H7 (cell line): ENCODE results near the gene TENM4. TPM values are rescaled to one million over a fixed set of nuclear protein-coding genes. Genes with fewer than 3 reads are reported as not detected.

Experiments
- DNase-seq: peaks from one replicate; pipeline ENCODE4 v3.0.0; 2012
- H3K27me3 ChIP-seq: 2 replicates; pipeline ENCODE4 v1.6.0; 2011; ENCODE audit warnings: mild to moderate bottlenecking, low read length; ENCODE audit not compliant: control insufficient read depth, insufficient read depth
- H3K36me3 ChIP-seq: replicated peaks from 2 replicates; pipeline ENCODE4 v1.5.1; 2011; ENCODE audit warnings: low read length; ENCODE audit not compliant: control insufficient read depth, insufficient read depth
- H3K4me3 ChIP-seq: 2 replicates; pipeline ENCODE4 v1.5.1; 2011; ENCODE audit warnings: low read depth, mild to moderate bottlenecking, control low read depth, low read length, moderate library complexity; ENCODE audit not compliant: insufficient read depth
- total RNA-seq: library from RNA; depleted of rRNA; stranded (reverse); fragments of >200 nt; shearing (Covaris generic); gene quantifications from 2 replicates; pipeline ENCODE4 v1.2.3, GENCODE V29; 2014

The TENM4 gene
- total RNA-seq, 1 experiment from 2014 or later, result 29.6 TPM

DNA sequence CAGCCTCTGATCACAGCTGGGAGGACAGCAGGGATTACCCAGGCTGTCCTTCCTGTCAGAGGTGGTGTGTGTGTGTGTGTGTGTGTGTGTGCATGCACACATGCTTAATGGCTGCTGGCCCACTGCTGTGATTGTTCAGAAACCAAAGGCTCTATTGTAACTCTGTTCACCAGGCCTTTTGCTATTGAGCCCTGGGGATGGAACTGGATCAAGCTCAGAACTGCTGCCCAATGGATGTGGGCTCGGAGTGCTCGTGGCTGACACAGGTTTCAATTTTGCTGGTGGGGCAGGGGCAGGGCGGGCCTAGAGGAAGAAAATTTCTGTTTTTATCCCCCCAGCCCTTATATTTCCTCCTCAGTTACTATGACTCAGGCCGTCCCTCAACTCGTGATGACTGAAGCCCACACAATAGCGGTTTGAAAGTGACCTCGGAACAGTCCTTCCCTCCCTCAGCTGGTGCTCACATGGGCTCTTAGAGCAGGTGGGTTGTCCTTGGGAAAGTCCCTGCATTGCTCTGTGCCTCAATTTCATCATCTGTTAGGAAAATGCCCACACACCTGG lies 359.3 kb downstream of the TENM4 start:
- Histone ChIP-seq H3K27me3 (no peaks in the 10 kb centered on the region), H3K36me3 (no peaks in the 10 kb centered on the region), H3K4me3 (no peak overlapping the region)
- no peak for DNase-seq

DNA sequence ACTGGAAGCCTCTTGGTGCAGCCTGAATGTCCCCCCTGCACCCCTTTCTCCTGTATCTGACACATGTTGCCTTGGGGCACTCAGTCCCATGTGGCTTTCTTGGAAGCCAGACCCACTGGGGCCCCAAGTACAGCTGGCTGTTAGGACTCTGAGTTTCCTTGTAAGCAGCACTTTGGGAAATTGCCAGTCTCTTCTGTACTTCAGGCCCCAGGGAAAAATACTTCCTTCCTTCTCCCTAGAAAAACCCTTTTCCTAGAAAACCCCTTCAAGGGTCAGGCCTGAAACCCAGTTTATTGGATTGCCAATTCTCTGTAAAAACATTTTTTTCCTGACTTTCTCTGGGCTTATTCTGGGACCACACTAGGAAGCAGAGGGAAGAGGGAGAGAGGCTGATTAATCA lies 360.3 kb downstream of the TENM4 start:
- DNase-seq, result no peak
- no peaks in the 10 kb centered on the region for H3K36me3 ChIP-seq
- no peak overlapping the region for H3K4me3 ChIP-seq
- H3K27me3 ChIP-seq, result no peaks in the 10 kb centered on the region

DNA sequence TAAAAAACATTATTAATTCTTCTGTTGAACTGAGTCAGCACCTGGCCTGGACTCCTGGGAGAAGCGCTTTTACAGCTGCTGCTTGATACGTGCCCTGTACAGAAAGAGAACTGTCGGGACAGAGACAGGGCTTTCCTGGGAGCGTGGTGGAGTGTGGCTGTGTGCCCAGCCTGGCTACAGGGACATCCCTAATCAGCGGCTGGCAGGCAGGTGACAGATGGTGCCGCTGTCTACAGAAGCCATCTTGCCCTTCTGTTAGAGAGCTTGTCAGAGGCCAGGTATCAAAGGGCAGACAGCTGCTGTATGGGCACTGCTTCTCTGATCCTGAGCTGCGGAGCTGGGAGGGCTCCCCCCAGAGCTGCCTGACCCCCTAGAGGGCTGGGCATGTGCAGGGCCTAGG lies 361.8 kb downstream of the TENM4 start:
- no peak for DNase-seq
- no peaks in the 10 kb centered on the region for H3K36me3 ChIP-seq
- no peak overlapping the region for H3K4me3 ChIP-seq
- no peaks in the 10 kb centered on the region for H3K27me3 ChIP-seq

DNA sequence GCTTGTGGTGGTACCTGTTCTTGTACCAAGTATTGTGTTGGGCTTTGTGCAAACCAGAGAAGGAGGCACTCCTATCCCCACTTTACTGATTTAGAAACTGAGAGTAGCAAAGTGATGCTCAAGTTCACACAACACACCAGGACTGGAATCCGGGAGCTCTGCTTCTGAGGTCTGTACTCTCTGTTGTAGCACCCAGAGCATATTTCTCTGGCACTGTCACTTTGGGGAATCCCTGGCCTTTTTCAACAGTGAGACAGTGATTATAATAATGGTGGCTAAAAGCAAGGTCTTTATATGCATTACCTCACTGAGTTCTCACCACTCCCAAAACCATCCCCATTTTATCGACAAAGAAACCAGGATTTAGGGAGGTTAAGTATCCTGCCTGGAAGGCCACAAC lies 362.4 kb downstream of the TENM4 start:
- no peak overlapping the region for H3K4me3 ChIP-seq
- DNase-seq, result no peak
- H3K27me3 ChIP-seq, result no peaks in the 10 kb centered on the region
- no peaks in the 10 kb centered on the region for H3K36me3 ChIP-seq

DNA sequence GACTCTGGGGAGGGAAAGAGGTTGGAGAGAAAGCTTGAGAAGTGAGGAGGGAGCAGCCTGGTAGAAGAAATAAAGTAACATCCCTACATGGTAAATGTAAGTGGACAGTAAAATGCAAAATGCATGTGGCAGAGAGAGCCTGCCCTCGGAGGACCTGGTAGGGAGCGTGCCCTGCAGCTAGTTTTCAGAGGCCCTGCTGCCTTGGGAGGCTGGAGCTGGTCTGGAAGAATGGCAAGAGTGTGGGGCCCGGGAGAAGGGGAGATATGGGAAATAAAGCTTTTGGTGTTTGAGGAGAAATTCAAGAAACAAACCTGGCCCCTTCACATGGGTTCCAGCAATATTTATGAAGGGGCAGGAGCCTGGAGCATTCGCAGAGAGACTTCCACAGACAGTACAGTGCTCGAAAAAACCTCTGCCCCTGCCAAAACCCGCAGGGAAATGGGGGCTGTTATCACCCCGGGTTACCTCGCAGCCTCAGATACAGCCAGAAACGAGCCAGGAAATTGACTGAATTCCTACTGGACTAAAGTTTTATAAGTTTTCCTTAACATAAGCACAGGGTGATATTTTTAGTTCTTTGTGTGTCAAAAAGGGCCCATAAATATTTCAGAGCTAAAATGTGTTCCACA lies 363.0 kb downstream of the TENM4 start:
- H3K4me3 ChIP-seq, result no peak overlapping the region
- H3K36me3 ChIP-seq, result no peaks in the 10 kb centered on the region
- DNase-seq, result no peak
- H3K27me3 ChIP-seq, result no peaks in the 10 kb centered on the region

DNA sequence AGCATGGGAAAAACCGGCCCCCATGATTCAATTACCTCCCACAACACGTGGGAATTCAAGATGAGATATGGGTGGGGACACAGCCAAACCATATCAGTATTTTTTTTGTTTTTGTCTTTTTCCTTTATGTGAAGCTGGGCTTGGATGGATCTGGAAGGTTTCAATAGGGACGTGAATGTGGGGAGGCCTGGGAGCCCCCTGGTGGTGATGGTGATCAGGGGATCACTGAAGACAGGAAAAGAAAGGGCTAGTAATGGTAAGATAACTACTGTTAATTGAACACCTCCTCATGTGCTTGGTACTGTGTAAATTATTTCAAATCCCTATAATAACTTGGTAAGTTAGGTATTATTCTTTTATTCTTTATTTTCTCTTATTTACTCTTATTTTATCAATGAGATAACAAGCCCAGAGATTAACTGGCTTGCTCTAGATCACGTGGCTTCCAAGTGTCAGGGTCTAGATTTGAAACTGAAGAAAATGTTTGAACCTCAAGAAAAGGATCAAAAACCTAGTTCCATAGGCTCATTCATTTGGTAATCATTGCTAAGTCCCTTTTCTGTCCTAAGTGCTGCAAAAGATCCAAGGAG lies 364.2 kb downstream of the TENM4 start:
- no peaks in the 10 kb centered on the region for H3K27me3 ChIP-seq
- peak; percentile 74 for DNase-seq
- no peaks in the 10 kb centered on the region for H3K36me3 ChIP-seq
- no peak overlapping the region for H3K4me3 ChIP-seq

DNA sequence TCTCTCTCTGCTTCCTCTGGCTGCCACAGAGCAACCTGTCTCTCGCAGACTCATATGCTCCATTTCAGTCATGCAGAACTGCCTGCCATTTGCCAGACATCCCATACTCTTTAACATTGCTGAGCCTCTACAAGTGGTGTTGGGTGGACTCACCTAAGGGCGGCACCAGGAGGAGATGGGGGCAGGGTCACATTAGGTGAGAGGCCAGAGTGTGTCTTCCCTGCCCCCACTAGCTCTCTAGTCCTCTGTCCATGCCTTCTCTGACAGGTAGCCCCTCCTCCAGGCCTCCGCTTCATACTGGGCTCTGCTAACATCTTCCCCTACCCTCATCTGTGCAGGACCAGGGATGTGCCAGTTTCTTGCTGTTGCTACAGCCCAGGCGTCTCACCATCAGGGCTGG lies 366.3 kb downstream of the TENM4 start:
- Histone ChIP-seq H3K36me3 (no peaks in the 10 kb centered on the region), H3K27me3 (no peaks in the 10 kb centered on the region), H3K4me3 (no peak overlapping the region)
- DNase-seq, result no peak

DNA sequence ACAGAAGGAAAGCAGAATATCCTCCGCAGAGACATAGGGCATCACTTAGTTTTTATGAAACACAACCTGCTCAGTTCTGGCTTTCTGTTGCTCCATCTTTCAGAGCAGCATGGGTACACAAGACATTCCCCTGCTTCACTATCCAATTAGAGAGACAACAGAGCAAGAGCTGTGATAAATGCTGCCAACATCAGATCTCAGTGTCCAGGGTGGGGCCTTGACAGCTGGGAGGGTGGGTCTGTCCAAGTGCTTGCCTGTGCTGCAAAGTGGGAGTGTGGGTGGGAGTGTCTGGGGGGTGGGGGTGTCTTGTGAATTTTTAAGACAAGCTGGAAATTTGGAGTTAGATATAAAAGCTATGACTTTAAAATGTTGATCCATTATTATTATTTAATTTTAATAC lies 369.6 kb downstream of the TENM4 start:
- H3K36me3 ChIP-seq, result no peaks in the 10 kb centered on the region
- no peaks in the 10 kb centered on the region for H3K27me3 ChIP-seq
- no peak for DNase-seq
- H3K4me3 ChIP-seq, result no peak overlapping the region

DNA sequence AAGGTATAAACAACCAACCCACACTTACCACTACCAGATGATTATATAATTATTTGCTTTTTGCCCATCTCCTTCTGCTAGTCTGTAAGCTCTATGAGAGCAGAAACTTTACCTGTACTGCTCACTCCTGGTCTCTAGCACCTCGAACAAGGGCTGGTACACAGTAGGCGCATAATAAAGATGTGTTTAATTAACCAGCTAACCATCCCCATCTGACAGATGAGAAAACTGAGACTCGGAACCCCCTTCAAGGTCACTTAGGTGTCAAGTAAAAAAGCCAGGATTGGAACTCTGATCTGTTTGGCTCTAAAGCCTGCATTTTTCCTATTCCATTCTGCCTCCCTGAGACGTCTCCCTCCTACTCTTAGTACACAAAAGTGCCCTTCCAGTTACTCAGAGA lies 370.3 kb downstream of the TENM4 start:
- Histone ChIP-seq H3K4me3 (no peak overlapping the region), H3K36me3 (no peaks in the 10 kb centered on the region), H3K27me3 (no peaks in the 10 kb centered on the region)
- DNase-seq, result no peak

DNA sequence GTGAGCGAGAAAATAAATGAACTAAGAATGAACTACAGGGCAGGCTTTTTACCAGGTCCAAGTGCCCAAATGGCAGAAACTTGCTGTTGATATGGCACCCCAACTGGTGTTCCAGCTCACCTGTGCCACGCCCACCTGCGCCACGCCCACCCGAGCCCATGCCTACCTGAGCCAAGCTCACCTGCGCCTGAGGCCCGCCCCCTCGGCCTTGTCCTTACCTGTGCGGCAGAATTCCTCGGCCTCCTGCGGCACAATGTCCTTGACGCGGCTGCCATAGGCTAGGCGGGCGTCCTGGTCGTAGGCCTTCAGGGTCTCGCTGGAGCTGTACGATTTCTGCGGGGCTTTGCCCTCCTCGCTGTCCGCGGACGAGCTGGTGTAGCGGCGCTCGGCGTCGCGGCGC lies 371.3 kb downstream of the TENM4 start:
- Histone ChIP-seq H3K27me3 (no peaks in the 10 kb centered on the region), H3K4me3 (no peak overlapping the region), H3K36me3 (no peaks in the 10 kb centered on the region)
- no peak for DNase-seq

DNA sequence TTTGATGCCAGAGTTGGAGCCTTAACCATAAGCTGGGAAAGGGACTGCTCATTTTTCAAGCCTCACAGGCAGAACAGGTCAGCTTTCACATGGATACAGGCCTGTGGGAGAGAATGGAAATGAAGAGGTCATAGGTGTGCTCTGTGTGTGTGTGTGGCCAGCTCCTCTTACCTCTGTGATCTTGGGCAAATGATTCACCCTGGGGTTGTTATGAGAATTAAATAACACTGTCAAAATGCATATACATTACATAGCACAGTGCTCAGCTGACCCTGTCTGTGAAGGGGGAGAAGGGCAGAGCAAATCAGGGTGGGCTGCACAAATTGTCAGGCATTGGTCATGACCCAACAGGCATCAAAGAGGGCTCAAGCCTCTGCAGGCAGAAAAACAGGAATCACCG lies 372.5 kb downstream of the TENM4 start:
- H3K4me3 ChIP-seq, result no peak overlapping the region
- no peak for DNase-seq
- no peaks in the 10 kb centered on the region for H3K27me3 ChIP-seq
- no peaks in the 10 kb centered on the region for H3K36me3 ChIP-seq

DNA sequence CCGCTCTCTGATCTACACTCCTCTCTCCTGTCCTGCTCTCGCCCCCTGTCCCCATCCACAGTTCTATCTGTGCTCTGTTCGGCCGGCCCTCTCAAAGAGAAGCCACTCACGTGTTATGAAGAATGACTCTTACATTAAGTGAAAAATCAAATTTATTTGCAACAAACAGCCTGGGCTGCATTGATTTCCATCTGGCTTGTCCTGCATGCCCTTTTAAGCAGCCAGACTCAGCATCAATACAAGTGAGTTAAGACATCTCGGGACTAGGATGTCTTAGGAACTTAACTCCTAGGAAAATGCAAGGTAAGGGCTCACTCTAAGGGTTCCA lies 373.5 kb downstream of the TENM4 start:
- Histone ChIP-seq H3K27me3 (no peaks in the 10 kb centered on the region), H3K36me3 (no peaks in the 10 kb centered on the region), H3K4me3 (no peak overlapping the region)
- DNase-seq, result no peak

DNA sequence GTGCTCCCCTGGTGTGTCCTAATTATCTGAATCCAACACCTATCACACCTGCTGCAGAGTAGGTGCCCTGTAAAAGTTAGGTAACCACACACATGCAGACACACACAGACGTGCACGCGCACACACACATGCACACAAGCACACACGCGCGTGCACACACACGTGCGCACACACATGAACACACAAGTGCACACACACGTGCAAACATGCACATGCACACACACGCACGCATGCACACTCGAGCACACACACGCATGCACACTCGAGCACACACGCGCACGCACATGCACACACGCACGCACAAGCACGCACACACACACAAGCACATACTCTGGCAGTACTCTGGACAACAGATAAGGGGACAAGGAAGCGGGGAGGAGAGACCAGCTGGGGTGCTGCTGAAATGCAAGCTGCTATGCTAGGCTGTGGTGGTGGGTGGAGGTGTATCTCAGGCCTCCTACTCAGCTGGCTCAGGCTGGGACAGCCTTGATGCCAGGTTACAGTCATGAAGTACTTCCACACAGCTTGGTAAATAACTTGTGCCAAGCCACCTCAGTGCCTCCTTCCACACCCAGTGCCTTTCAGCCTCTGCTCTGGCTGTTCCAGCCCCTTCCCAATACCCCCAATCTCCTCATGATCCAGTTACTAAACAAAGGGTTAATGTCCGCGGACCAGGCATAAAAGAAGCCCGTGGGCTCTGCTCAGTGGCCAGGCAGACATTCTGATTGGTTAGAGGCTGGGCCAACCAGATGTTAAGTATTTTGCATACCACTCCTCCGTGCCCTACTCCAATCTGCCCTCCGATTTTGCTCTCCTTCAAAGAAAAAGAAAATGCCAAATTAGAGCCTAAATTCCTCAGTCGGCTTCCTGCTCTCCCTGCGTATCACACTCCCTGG lies 374.1 kb downstream of the TENM4 start:
- no peaks in the 10 kb centered on the region for H3K36me3 ChIP-seq
- H3K4me3 ChIP-seq, result no peak overlapping the region
- no peaks in the 10 kb centered on the region for H3K27me3 ChIP-seq
- DNase-seq, result peak; percentile 91

DNA sequence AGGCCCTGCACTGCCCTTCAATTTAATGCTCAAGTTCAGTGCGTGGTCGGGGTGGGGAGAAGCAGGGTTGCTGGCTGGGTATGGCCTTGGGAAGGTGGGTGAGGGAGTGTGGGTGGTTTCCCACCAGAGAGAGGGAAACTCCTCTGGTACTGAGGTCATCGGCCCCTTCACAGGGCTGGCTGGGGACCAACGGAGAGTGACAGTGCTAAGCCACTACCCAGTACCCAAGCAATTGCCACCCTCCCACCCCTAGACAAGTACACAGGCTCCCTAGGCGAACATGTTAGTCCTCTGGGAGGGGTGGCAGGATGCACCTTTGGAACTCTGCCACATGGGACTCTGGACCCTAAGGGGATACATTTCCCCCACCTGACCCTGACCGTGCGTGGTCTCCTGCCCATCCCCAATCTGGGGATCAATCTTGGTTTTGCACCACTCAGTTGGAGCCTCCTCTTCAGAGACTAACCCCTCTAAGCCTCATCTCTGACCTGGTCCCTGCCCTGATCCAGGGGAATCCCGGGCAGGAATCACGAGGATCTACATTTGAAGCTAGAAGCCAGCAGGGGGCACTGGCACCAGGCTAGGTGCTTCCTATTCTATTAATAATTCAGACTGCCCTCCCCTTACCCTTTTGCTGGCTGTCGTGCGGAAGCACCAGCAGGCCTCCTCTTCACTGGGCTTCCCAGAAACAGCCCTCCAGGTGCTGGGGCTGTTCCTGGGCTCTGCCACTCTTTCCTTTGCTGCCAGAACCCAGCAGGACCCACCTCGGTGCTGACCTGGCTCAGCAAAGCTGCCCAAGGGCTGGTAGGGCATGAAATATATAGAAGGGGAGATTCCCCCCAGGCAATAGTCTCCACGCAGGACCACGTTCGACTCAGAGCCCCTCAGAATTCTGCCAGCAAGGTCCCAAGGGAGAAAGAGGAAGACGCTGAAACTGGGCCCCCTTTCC lies 377.7 kb downstream of the TENM4 start:
- Histone ChIP-seq H3K27me3 (no peaks in the 10 kb centered on the region), H3K36me3 (no peaks in the 10 kb centered on the region), H3K4me3 (no peak overlapping the region)
- DNase-seq, result peak; percentile 78
